K562 (cell line): ENCODE results near the gene TLDC2. TPM values are rescaled to one million over a fixed set of nuclear protein-coding genes. Genes with fewer than 3 reads are reported as not detected.

Source experiments
- ARNT ChIP-seq, 2 experiments: fragments of 450-650 bp; IDR thresholded peaks; 2 replicates each; pipeline ENCODE4 v1.6.1; 2016; ENCODE audit warnings: mild to moderate bottlenecking in 1 of 2
- CAMTA2 ChIP-seq: fragments of 250-450 bp; sonication (Bioruptor Pico); conservative IDR thresholded peaks from 2 replicates; pipeline ENCODE4 v1.5.1; 2022
- DMBX1 ChIP-seq: fragments of 250-450 bp; sonication (Bioruptor Pico); IDR thresholded peaks from 2 replicates; pipeline ENCODE4 v1.8.0; 2022; ENCODE audit warnings: inconsistent platforms, mild to moderate bottlenecking, moderate library complexity, borderline replicate concordance
- EGR1 ChIP-seq: fragments of 450-650 bp; conservative IDR thresholded peaks from 2 replicates; pipeline ENCODE4 v1.6.1; 2017; ENCODE audit warnings: mild to moderate bottlenecking
- GATA2 ChIP-seq: sonication (generic); formaldehyde crosslinking; IDR thresholded peaks from 2 replicates; pipeline ENCODE4 v1.4.0; 2020; ENCODE audit warnings: mild to moderate bottlenecking, missing genetic modification reagents
- HBP1 ChIP-seq: fragments of 450-650 bp; formaldehyde crosslinking; IDR thresholded peaks from 2 replicates; pipeline ENCODE4 v1.4.0; 2022; ENCODE audit warnings: missing genetic modification characterization
- HNRNPK ChIP-seq: fragments of 200-400 bp; formaldehyde crosslinking; IDR thresholded peaks from one replicate; pipeline ENCODE4 v1.6.1; 2018; ENCODE audit warnings: mild to moderate bottlenecking, low read depth, low read length; ENCODE audit not compliant: poor library complexity, severe bottlenecking
- KLF16 ChIP-seq: IDR thresholded peaks from 2 replicates; pipeline ENCODE4 v1.6.1; 2016; ENCODE audit warnings: antibody characterized with exemption
- MXI1 ChIP-seq: IDR thresholded peaks from 2 replicates; pipeline ENCODE4 v1.6.1; 2011; ENCODE audit warnings: low read depth, mild to moderate bottlenecking, improper control_type of control experiment, low read length
- OTX1 ChIP-seq: fragments of 450-650 bp; formaldehyde crosslinking; IDR thresholded peaks from 2 replicates; pipeline ENCODE4 v1.4.0; 2022; ENCODE audit warnings: mild to moderate bottlenecking
- RAD21 ChIP-seq, 2 experiments: fragments of 250-450 bp in 1 of 2; fragments of 450-650 bp in 1 of 2; sonication (Bioruptor Pico) in 1 of 2; formaldehyde crosslinking in 1 of 2; IDR thresholded peaks in 1 of 2; conservative IDR thresholded peaks in 1 of 2; 2 replicates each; pipeline versions ENCODE4 v1.4.0 to v1.8.0; 2020 to 2022; ENCODE audit warnings: mild to moderate bottlenecking in 2 of 2, moderate library complexity in 1 of 2
- SMC3 ChIP-seq: conservative IDR thresholded peaks from 2 replicates; pipeline ENCODE4 v1.6.1; 2011; ENCODE audit warnings: low read depth, low read length, improper control_type of control experiment; ENCODE audit not compliant: insufficient read depth
- TAF7 ChIP-seq: fragments of 450-650 bp; IDR thresholded peaks from 2 replicates; pipeline ENCODE4 v1.6.1; 2016; ENCODE audit warnings: missing genetic modification characterization, missing compliant biosample characterization
- TFAP4 ChIP-seq: sonication (generic); formaldehyde crosslinking; IDR thresholded peaks from 2 replicates; pipeline ENCODE4 v1.8.0; 2022; ENCODE audit warnings: missing genetic modification reagents, mild to moderate bottlenecking, moderate library complexity, borderline replicate concordance
- ZC3H4 ChIP-seq: sonication (generic); formaldehyde crosslinking; IDR thresholded peaks from 2 replicates; pipeline ENCODE4 v1.9.0; 2021; ENCODE audit warnings: missing genetic modification reagents, borderline replicate concordance
- ZNF174 ChIP-seq: fragments of 250-450 bp; sonication (Bioruptor Pico); IDR thresholded peaks from 2 replicates; pipeline ENCODE4 v1.4.0; 2020; ENCODE audit warnings: mild to moderate bottlenecking
- ZNF408 ChIP-seq: fragments of 250-450 bp; sonication (Bioruptor Pico); IDR thresholded peaks from 2 replicates; pipeline ENCODE4 v1.4.0; 2020; ENCODE audit warnings: low read depth, mild to moderate bottlenecking, moderate library complexity
- polyA plus RNA-seq, 8 experiments: library from polyadenylated mRNA; depleted of rRNA in 4 of 8; stranded (reverse) in 5 of 8; unstranded in 3 of 8; fragments of >200 nt; fragmentation: Nextera tagmentation in 2 of 8; fragmentation: Illumina TruSeq in 1 of 8; extraction: Ambion mirVana in 2 of 8; extraction: Trizol in 1 of 8; gene quantifications; 2 replicates each; pipeline versions ENCODE4 v1.2.1 to v1.2.3, GENCODE V29; 2011 to 2014; ENCODE audit warnings: inconsistent platforms in 1 of 8, missing spikeins in 1 of 8
- total RNA-seq, 7 experiments: library from RNA; depleted of rRNA in 6 of 7; stranded (reverse); fragments of >200 nt in 6 of 7; fragmentation: Illumina TruSeq in 2 of 7; extraction: Trizol in 2 of 7; gene quantifications; 2 replicates each; pipeline versions ENCODE4 v1.2.1 to v1.2.3, GENCODE V29; 2011 to 2021; ENCODE audit warnings: low replicate concordance in 1 of 7

TLDC2 gene
- total and polyA plus RNA-seq, 9 of the 15 experiments (the other 6 are each of a cell fraction or from before 2014, with no cell fraction given), result not detected

- TF ChIP-seq GATA2 (peak; percentile 30; the same call in 1 of the 2 replicates), CAMTA2 (CRISPR knock-in tag) (no peak), TAF7 (tag) (no peak), SMC3 (peak; percentile 41; the same call in 1 of the 2 replicates), HNRNPK (no peak), ZNF174 (no peak), ARNT (IDR thresholded peaks at IDR 0.05) (0 out of 4 replicates have a peak, but pooled peaks of 1 of the 2 experiments have one; percentile 47), EGR1 (no peak), TFAP4 (no peak), ZC3H4 (CRISPR knock-in tag) (no peak), KLF16 (0 out of 2 replicates have a peak, but pooled peaks have one; percentile 14), OTX1 (no peak), HBP1 (CRISPR knock-in tag) (no peak), RAD21 (CRISPR knock-in tag; conservative IDR thresholded peaks at IDR 0.05 in 1 of 2, IDR thresholded peaks at IDR 0.05 in 1 of 2) (peak; percentile 74), DMBX1 (CRISPR knock-in tag) (no peak), ZNF408 (CRISPR knock-in tag) (no peak), MXI1 (no peak)
Observed at GRCh38 chr20:36919715-36920333, 43.9 kb downstream of the TLDC2 start (continued).
